Dedifferentiated amniotic fluid mesenchymal stem cell (primary cell): ENCODE measurements around the gene CNOT1.

ENCODE experiments used
- DNase-seq: peaks from one replicate; pipeline ENCODE4 v3.0.0-alpha.2; 2016; ENCODE audit errors: extremely low spot score

CNOT1 gene

GRCh38 chr16:58518083-58518979, 111.3 kb downstream of the CNOT1 start:
- DNase-seq = no peak

DNA sequence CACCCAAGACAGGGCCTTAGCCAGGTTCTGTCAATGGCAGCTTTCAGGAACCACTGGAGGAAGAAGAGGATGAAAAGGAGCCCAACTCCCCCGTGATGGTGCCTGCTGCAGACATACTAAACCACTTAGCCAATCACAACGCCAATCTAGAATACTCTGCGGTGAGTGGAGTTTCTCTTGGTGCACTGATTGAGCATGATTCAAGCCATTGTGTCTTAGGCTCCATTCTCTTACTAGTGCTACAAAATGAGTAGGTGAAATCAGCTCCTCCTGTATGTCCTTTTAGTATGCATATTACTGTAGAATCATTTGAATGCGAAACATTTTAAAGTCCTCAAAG, 112.9 kb downstream of the CNOT1 start:
- no peak for DNase-seq

- no peak for DNase-seq
These were observed 113.5 kb downstream of the CNOT1 start for GRCh38 chr16:58515871-58516767.

DNA sequence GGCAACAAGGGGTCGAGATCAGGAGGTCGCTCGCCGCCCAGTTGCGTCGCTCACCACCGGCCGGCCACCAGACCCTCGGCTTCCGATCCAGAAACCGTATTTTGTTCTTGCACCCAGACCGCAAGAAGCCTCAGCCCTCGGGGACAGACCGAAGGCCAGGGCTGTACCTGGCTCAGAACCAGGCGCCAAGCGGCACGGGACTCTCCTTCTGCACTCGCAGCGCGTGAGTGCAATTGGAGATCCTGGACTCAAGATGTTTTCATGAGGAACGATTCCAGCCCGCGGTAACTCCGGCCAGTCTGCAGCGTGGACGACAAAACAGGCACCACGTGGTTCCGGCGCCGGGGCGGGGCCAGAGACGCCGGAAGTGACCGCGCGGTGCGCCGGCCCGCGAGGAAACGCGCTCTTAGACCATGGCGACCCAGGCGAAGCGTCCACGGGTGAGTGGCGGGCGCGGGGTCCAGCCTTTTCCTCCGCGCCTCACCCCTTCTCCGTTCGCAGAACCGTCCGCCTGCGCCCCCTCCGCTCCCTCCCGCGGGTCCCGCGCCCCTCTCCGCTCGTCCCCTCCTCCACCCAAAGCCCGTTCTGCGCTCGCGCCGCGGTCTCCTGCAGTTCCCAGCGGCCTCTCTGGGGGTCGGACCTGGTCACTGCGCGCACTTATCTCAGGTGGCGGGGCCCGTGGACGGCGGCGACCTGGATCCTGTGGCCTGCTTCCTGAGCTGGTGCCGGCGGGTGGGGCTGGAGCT, 114.3 kb downstream of the CNOT1 start, which contains the start of gene SETD6:
TSS of gene SETD6 (plus strand) at position 393 of the 746 bp plus-strand sequence. CDS start at position 414, 21 bp downstream.
- peak; percentile 90 for DNase-seq

DNA sequence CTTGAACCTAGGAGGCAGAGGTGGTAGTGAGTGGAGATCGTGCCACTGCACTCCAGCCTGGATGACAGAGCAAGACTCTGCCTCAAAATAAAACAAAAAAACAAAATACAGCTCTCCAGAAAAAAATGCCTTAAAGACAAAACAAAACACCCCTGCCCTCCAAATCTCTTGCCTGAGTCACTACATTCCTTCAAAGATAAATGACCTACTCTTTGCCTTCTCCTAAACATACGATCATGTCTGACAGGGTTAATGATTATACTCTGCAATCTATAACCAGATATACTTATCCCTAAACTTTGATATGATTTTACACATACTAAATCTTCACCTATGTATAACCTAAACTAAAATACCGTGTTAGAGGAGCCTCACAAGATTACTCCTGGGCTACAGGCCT, 115.8 kb downstream of the CNOT1 start:
- no peak for DNase-seq

- peak; percentile 47 for DNase-seq
These were observed 117.5 kb downstream of the CNOT1 start for GRCh38 chr16:58511933-58512815.

DNA sequence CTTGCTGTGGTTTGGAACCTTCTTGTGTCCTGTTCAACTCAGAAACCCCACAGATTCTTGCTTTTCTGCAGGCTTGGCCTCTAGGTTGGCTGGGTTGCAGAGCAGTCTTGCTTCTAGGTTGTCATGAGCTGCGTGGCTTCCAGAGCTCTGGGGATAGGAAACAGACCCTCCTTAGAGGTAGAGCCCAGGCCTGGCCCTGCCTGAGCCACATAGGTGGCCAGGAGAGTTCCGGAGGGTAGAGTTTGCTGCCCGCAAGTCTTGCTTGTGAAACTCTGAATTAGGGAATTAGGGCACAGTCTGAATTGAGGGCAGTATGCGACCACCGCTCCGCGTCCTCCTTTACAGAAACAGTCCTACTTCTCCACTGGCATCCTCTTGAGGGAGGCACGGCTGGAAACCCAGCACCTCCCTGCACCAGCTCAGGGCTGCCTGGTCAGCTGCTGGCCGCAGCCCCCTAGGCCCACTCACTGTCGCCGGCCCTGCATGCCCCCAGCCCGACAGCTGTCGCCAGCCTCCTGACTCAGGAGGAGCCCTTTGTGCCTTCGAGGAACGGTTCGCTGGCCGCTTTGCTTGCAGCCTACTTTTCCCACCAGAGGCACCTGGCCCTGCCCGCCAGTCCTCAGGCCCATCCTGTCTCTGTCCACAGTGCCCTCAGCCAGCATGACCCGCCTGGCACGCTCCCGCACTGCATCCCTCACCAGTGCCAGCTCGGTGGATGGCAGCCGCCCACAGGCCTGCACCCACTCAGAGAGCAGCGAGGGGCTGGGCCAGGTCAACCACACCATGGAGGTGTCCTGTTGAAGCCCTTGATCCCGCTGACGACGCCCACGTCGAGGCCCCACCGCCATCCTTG, 118.6 kb downstream of the CNOT1 start:
- no peak for DNase-seq

DNA sequence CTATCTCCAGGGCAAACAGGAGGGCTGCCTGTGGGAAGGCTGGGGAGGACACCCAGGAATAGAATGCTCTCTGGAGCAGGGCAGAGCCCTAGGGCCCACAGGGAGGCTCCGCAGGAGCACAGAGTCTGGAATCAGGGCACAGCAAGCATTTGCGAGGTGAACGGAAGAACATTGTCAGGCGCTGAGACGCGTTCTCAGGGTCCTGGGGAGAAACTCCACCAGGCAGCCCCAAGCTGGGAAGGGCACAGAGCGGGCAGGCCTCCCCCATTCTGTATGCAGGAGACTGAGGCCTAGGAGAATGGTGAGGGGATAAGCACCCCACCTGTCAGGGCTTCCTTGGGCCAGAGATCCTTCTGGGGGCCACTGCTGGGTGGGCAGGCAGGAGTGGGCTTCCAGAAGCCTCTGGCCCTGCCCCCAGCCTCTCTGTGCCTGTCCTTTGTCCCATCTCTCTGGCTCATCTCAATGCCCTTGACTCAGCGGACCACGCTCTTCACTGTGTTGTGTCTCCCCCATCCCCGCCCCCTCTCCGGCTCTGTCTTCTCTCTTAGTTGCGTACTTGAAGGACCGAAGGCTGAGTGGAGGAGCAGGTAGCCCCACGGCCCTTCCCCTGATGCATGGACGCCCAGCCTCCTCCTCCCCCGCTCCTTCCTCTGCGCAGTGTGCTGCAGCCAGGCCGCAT, 119.4 kb downstream of the CNOT1 start:
- no peak for DNase-seq

- DNase-seq = no peak
These were observed 120.2 kb downstream of the CNOT1 start for GRCh38 chr16:58509256-58510096.

- DNase-seq = no peak
These were observed 120.9 kb downstream of the CNOT1 start for GRCh38 chr16:58508671-58509251.

- no peak for DNase-seq
These were observed 121.5 kb downstream of the CNOT1 start for GRCh38 chr16:58507963-58508670.

DNA sequence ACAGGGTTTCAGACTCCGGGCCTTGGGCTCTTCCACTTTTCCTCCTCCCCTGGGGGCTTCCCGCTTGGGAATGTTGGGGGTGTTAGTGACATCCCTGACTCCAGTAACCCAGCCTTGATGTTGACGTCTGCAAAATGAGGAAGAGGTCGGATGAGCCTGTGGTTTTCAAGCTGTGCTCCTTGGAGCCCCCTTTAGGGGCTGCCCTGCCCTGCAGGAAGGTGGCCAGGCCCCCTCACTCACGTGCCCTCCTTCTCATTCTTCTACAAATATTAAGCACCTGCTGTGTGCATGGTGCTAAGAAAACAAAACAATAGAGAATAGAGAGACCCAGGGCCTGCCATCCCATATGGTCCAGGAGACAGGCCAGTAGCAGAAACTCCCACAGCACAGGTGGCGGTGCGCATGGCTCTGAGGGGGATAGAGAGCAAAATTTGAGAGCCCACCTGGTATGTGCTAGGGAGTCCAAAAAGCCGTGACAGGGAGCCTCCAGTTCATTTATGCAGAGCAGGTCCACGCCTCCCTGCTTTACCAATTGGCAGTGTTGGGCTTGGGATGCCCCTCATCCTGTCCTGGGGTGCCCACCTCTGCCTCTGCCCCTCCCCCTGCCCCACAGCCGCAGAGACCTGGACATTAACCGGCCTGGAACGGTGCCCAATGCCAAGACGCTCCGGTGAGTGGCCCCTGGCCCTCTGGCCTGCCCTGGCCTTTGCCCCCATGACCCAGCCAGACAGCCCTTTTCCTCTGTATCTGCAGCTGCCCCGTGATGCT, 122.2 kb downstream of the CNOT1 start:
- no peak for DNase-seq

GRCh38 chr16:58506241-58507194, 123.1 kb downstream of the CNOT1 start:
- no peak for DNase-seq

- no peak for DNase-seq
These were observed 125.5 kb downstream of the CNOT1 start for GRCh38 chr16:58503863-58504688.
